ENCODE data around the gene GASK1A.
"Not testable (repeated sequence)": the region's sequence is repeated elsewhere in the genome, so short reads cannot be mapped to it uniquely, and the experiment has no call there.

Gene GASK1A

GRCh38 chr3:43063114-43063513, 84.0 kb downstream of the GASK1A start:
- H3K27ac Mint-ChIP-seq: no peak overlapping the region
- H3K4me3 Mint-ChIP-seq: no peak overlapping the region
- no peaks in the 10 kb centered on the region for H3K9me3 Mint-ChIP-seq
- H3K27me3 Mint-ChIP-seq (ENCODE audit: low read depth): no peaks in the 10 kb centered on the region
- H3K4me1 Mint-ChIP-seq (ENCODE audit: low read depth): no peaks in the 10 kb centered on the region
- H3K36me3 Mint-ChIP-seq (ENCODE audit: low read depth): no peaks in the 10 kb centered on the region

- not testable (repeated sequence) for H3K4me3 Mint-ChIP-seq; H3K27ac Mint-ChIP-seq; H3K36me3 Mint-ChIP-seq (ENCODE audit: low read depth); H3K4me1 Mint-ChIP-seq (ENCODE audit: low read depth); H3K9me3 Mint-ChIP-seq; H3K27me3 Mint-ChIP-seq (ENCODE audit: low read depth)
These were observed 91.6 kb downstream of the GASK1A start for GRCh38 chr3:43070670-43071069.

GRCh38 chr3:43071313-43071893, 92.3 kb downstream of the GASK1A start:
- Mint-ChIP-seq H3K4me3 (no peak overlapping the region), H3K4me1 (ENCODE audit: low read depth) (no peaks in the 10 kb centered on the region), H3K27me3 (ENCODE audit: low read depth) (no peaks in the 10 kb centered on the region), H3K9me3 (no peaks in the 10 kb centered on the region), H3K36me3 (ENCODE audit: low read depth) (no peaks in the 10 kb centered on the region), H3K27ac (no peak overlapping the region)

GRCh38 chr3:43072361-43072760, 93.2 kb downstream of the GASK1A start:
- Mint-ChIP-seq H3K36me3 (ENCODE audit: low read depth) (peaks cover 2% of the 10 kb centered on the region), H3K27me3 (ENCODE audit: low read depth) (no peaks in the 10 kb centered on the region), H3K27ac (no peak overlapping the region), H3K4me3 (no peak overlapping the region), H3K4me1 (ENCODE audit: low read depth) (no peaks in the 10 kb centered on the region), H3K9me3 (no peaks in the 10 kb centered on the region)

- Mint-ChIP-seq H3K27me3 (ENCODE audit: low read depth) (no peaks in the 10 kb centered on the region), H3K9me3 (no peaks in the 10 kb centered on the region), H3K27ac (no peak overlapping the region), H3K4me3 (no peak overlapping the region), H3K4me1 (ENCODE audit: low read depth) (no peaks in the 10 kb centered on the region), H3K36me3 (ENCODE audit: low read depth) (peaks cover 2% of the 10 kb centered on the region)
These were observed 94.2 kb downstream of the GASK1A start for GRCh38 chr3:43073116-43073835.

GRCh38 chr3:43073836-43074220, 94.7 kb downstream of the GASK1A start:
- no peaks in the 10 kb centered on the region for H3K27me3 Mint-ChIP-seq (ENCODE audit: low read depth)
- no peaks in the 10 kb centered on the region for H3K9me3 Mint-ChIP-seq
- peaks cover 2% of the 10 kb centered on the region for H3K36me3 Mint-ChIP-seq (ENCODE audit: low read depth)
- H3K4me3 Mint-ChIP-seq: no peak overlapping the region
- no peak overlapping the region for H3K27ac Mint-ChIP-seq
- H3K4me1 Mint-ChIP-seq (ENCODE audit: low read depth): no peaks in the 10 kb centered on the region

- no peaks in the 10 kb centered on the region for H3K9me3 Mint-ChIP-seq
- H3K4me1 Mint-ChIP-seq (ENCODE audit: low read depth): no peaks in the 10 kb centered on the region
- H3K36me3 Mint-ChIP-seq (ENCODE audit: low read depth): peaks cover 2% of the 10 kb centered on the region
- H3K27me3 Mint-ChIP-seq (ENCODE audit: low read depth): no peaks in the 10 kb centered on the region
- no peak overlapping the region for H3K27ac Mint-ChIP-seq
- H3K4me3 Mint-ChIP-seq: no peak overlapping the region
These were observed 95.4 kb downstream of the GASK1A start for GRCh38 chr3:43074482-43074881.

- H3K9me3 Mint-ChIP-seq: no peaks in the 10 kb centered on the region
- peaks cover 5% of the 10 kb centered on the region for H3K36me3 Mint-ChIP-seq (ENCODE audit: low read depth)
- no peak overlapping the region for H3K4me3 Mint-ChIP-seq
- H3K27ac Mint-ChIP-seq: no peak overlapping the region
- no peaks in the 10 kb centered on the region for H3K27me3 Mint-ChIP-seq (ENCODE audit: low read depth)
- no peaks in the 10 kb centered on the region for H3K4me1 Mint-ChIP-seq (ENCODE audit: low read depth)
These were observed 96.0 kb downstream of the GASK1A start for GRCh38 chr3:43074901-43075689.

GRCh38 chr3:43075904-43076661, 97.0 kb downstream of the GASK1A start:
- Mint-ChIP-seq H3K4me1 (ENCODE audit: low read depth) (no peaks in the 10 kb centered on the region), H3K27ac (no peak overlapping the region), H3K27me3 (ENCODE audit: low read depth) (no peaks in the 10 kb centered on the region), H3K9me3 (no peaks in the 10 kb centered on the region), H3K4me3 (no peak overlapping the region), H3K36me3 (ENCODE audit: low read depth) (peaks cover 13% of the 10 kb centered on the region)

GRCh38 chr3:43076857-43077256, 97.7 kb downstream of the GASK1A start:
- Mint-ChIP-seq H3K4me1 (ENCODE audit: low read depth) (no peaks in the 10 kb centered on the region), H3K9me3 (no peaks in the 10 kb centered on the region), H3K27me3 (ENCODE audit: low read depth) (no peaks in the 10 kb centered on the region), H3K36me3 (ENCODE audit: low read depth) (peaks cover 13% of the 10 kb centered on the region), H3K27ac (no peak overlapping the region), H3K4me3 (no peak overlapping the region)

GRCh38 chr3:43077261-43077660, 98.2 kb downstream of the GASK1A start:
- H3K4me3 Mint-ChIP-seq: no peak overlapping the region
- H3K36me3 Mint-ChIP-seq (ENCODE audit: low read depth): peaks cover 15% of the 10 kb centered on the region
- no peaks in the 10 kb centered on the region for H3K4me1 Mint-ChIP-seq (ENCODE audit: low read depth)
- H3K27me3 Mint-ChIP-seq (ENCODE audit: low read depth): no peaks in the 10 kb centered on the region
- no peak overlapping the region for H3K27ac Mint-ChIP-seq
- peaks cover under 1% of the 10 kb centered on the region for H3K9me3 Mint-ChIP-seq

- Mint-ChIP-seq H3K4me1 (ENCODE audit: low read depth) (no peaks in the 10 kb centered on the region), H3K36me3 (ENCODE audit: low read depth) (peaks cover 19% of the 10 kb centered on the region), H3K4me3 (no peak overlapping the region), H3K9me3 (peaks cover 5% of the 10 kb centered on the region), H3K27ac (no peak overlapping the region), H3K27me3 (ENCODE audit: low read depth) (no peaks in the 10 kb centered on the region)
These were observed 98.6 kb downstream of the GASK1A start for GRCh38 chr3:43077707-43078106.

GRCh38 chr3:43079536-43080332, 100.6 kb downstream of the GASK1A start:
- Mint-ChIP-seq H3K4me3 (no peak overlapping the region), H3K27ac (no peak overlapping the region), H3K36me3 (ENCODE audit: low read depth) (peaks cover 20% of the 10 kb centered on the region), H3K9me3 (peaks cover 21% of the 10 kb centered on the region), H3K27me3 (ENCODE audit: low read depth) (no peaks in the 10 kb centered on the region), H3K4me1 (ENCODE audit: low read depth) (no peaks in the 10 kb centered on the region)

Data from T-helper 1 cell treated with Interleukin-12 subunit alpha and Interleukin-12 subunit beta and Interleukin-4 antibody, amounts not matched to agents 30 μg/mL and 1 μg/mL, for 36 hours (primary cell).